Lung (tissue), 12 donors: ENCODE data around the gene CYP2E1. TPM values are rescaled to one million over a fixed set of nuclear protein-coding genes. Genes with fewer than 3 reads are reported as not detected.
"Not testable (repeated sequence)": the region's sequence is repeated elsewhere in the genome, so short reads cannot be mapped to it uniquely, and the experiment has no call there.

Experiments used
- ATAC-seq: fragments of 200-7000 bp; cut with Tn5 transposase; one replicate; pipeline ENCODE4 v1.9.1; 2020; ENCODE audit warnings: moderate number of reproducible peaks; ENCODE audit not compliant: insufficient read depth, low FRiP score
- DNase-seq, 3 donors: peaks; one replicate each; pipeline ENCODE4 v3.0.0-alpha.2; 2013 to 2017
- H3K27ac ChIP-seq, 2 donors: one replicate each; pipeline ENCODE4 v1.5.1; 2013; ENCODE audit warnings: mild to moderate bottlenecking in 2 of 2, moderate library complexity in 2 of 2, control low read depth in 1 of 2, inconsistent platforms in 1 of 2, low read depth in 1 of 2, low read length in 1 of 2
- H3K27me3 ChIP-seq, 3 donors: one replicate each; pipeline ENCODE4 v1.5.1; 2013; ENCODE audit warnings: low read length in 2 of 3; ENCODE audit not compliant: control insufficient read depth in 3 of 3, insufficient read depth in 3 of 3
- H3K36me3 ChIP-seq, 4 donors: one replicate each; pipeline ENCODE4 v1.5.1; 2013; ENCODE audit warnings: low read length in 4 of 4, mild to moderate bottlenecking in 1 of 4, moderate library complexity in 1 of 4; ENCODE audit not compliant: control insufficient read depth in 4 of 4, insufficient read depth in 4 of 4
- H3K4me1 ChIP-seq, 5 donors: one replicate each; pipeline ENCODE4 v1.5.1; 2013; ENCODE audit warnings: low read length in 5 of 5, mild to moderate bottlenecking in 2 of 5, moderate library complexity in 1 of 5; ENCODE audit not compliant: control insufficient read depth in 5 of 5, insufficient read depth in 5 of 5
- H3K4me3 ChIP-seq: one replicate; pipeline ENCODE4 v1.5.1; 2013; ENCODE audit warnings: mild to moderate bottlenecking, control low read depth, moderate library complexity
- H3K9ac ChIP-seq, 2 donors: one replicate each; pipeline ENCODE4 v1.5.1; 2013; ENCODE audit warnings: low read length in 2 of 2, control low read depth in 1 of 2; ENCODE audit not compliant: insufficient read depth in 1 of 2
- H3K9me3 ChIP-seq, 4 donors: one replicate each; pipeline ENCODE4 v1.5.1; 2013; ENCODE audit warnings: low read length in 3 of 4, mild to moderate bottlenecking in 1 of 4, moderate library complexity in 1 of 4; ENCODE audit not compliant: control insufficient read depth in 4 of 4, insufficient read depth in 3 of 4
- CTCF ChIP-seq: IDR thresholded peaks from 2 replicates; pipeline ENCODE4 v1.5.1; 2012; ENCODE audit warnings: mild to moderate bottlenecking; ENCODE audit errors: control extremely low read depth, extremely low read depth
- WGBS, 2 donors: extraction: QIAGEN DNeasy Blood & Tissue Kit; methylation state at CpG; one replicate each; pipeline ENCODE4 v1.1.7; 2013; 5-methylcytosine and 5-hydroxymethylcytosine counted together
- polyA plus RNA-seq, 2 donors: library from polyadenylated mRNA; stranded (reverse); fragments of 200-250 nt; gene quantifications; one replicate each; pipeline ENCODE4 v1.2.1, GENCODE V29; 2013
- total RNA-seq, 2 donors: library from RNA; depleted of rRNA in 1 of 2; stranded (reverse); fragments of >200 nt in 1 of 2; gene quantifications; one replicate each; pipeline ENCODE4 v1.2.1, GENCODE V29; 2014 to 2021
- donor health status: control.
- donor health status: control.
- donor health status: Bipolar disorder and iron deficiency.
- donor health status: healthy.
- donor health status: DM: yes; HTN: yes; CAD: no.

Gene CYP2E1
- total and polyA plus RNA-seq, 4 donors: 0.26 to 1.9 (median 1.1) TPM

- Histone ChIP-seq H3K9ac (no peak overlapping the region), H3K36me3 (peaks cover 0 to 1% (median 0%) of the 10 kb centered on the region in 4 donors), H3K4me1 (no peaks in the 10 kb centered on the region), H3K9me3 (no peaks in the 10 kb centered on the region), H3K27me3 (peaks cover 0 to 3% (median 2%) of the 10 kb centered on the region in 3 donors), H3K27ac (no peak overlapping the region), H3K4me3 (no peak overlapping the region)
- DNase-seq: no peak
- WGBS, 2 donors: 74 to 76% methylated on average over 4 of the region's 4 CpGs
- ATAC-seq: no peak
- no peak for TF ChIP-seq CTCF
Observed at GRCh38 chr10:133515471-133515870, 11.7 kb upstream of the CYP2E1 start.

GRCh38 chr10:133516057-133516456 is 11.1 kb upstream of the CYP2E1 start:
- DNase-seq: peak in 2 of 3 donors; percentile 5 to 13
- Histone ChIP-seq H3K4me1 (no peaks in the 10 kb centered on the region), H3K27ac (no peak overlapping the region), H3K9me3 (peaks cover 0 to 3% (median 0%) of the 10 kb centered on the region in 4 donors), H3K36me3 (peaks cover 0 to 1% (median 0%) of the 10 kb centered on the region in 4 donors), H3K27me3 (peaks cover 0 to 5% (median 3%) of the 10 kb centered on the region in 3 donors), H3K4me3 (no peak overlapping the region), H3K9ac (no peak overlapping the region)
- 58 to 62% methylated on average over 4 of the region's 4 CpGs for WGBS, 2 donors
- no peak for TF ChIP-seq CTCF
- no peak for ATAC-seq

- WGBS, 2 donors: 78% methylated on average over 5 of the region's 5 CpGs
- not testable (repeated sequence) for H3K27me3 ChIP-seq, ATAC-seq, H3K27ac ChIP-seq, H3K9ac ChIP-seq, H3K36me3 ChIP-seq, DNase-seq, H3K9me3 ChIP-seq, H3K4me3 ChIP-seq, H3K4me1 ChIP-seq
Observed at GRCh38 chr10:133518517-133518916, 8.6 kb upstream of the CYP2E1 start.

- TF ChIP-seq CTCF: peak; percentile 43
- Histone ChIP-seq H3K9me3 (peaks cover 0 to 10% (median 8%) of the 10 kb centered on the region in 4 donors), H3K27ac (no peak overlapping the region), H3K4me3 (no peak overlapping the region), H3K27me3 (peaks cover 2 to 5% (median 3%) of the 10 kb centered on the region in 3 donors), H3K4me1 (no peaks in the 10 kb centered on the region), H3K36me3 (no peaks in the 10 kb centered on the region), H3K9ac (no peak overlapping the region)
- ATAC-seq: peak; percentile 98
- peak; percentile 20 to 48 (median 26) for DNase-seq
- 3 to 5% methylated on average over 33 of the region's 33 CpGs for WGBS, 2 donors
Observed at GRCh38 chr10:133520193-133520738, 6.9 kb upstream of the CYP2E1 start.
